GM18519 (cell line): ENCODE measurements around the gene GRM4.

Source experiments
- ATAC-seq: cut with Tn5 transposase; IDR thresholded peaks from one replicate; pipeline ENCODE4 v1.9.1; 2021; ENCODE audit warnings: mild to moderate bottlenecking, moderate library complexity; ENCODE audit not compliant: unreplicated experiment, low FRiP score

Gene GRM4

GRCh38 chr6:34143884-34144580 lies 1.9 kb downstream of the GRM4 start:
- ATAC-seq, result no peak

- ATAC-seq, result no peak
Observed at GRCh38 chr6:34143196-34143883, 2.5 kb downstream of the GRM4 start.

DNA sequence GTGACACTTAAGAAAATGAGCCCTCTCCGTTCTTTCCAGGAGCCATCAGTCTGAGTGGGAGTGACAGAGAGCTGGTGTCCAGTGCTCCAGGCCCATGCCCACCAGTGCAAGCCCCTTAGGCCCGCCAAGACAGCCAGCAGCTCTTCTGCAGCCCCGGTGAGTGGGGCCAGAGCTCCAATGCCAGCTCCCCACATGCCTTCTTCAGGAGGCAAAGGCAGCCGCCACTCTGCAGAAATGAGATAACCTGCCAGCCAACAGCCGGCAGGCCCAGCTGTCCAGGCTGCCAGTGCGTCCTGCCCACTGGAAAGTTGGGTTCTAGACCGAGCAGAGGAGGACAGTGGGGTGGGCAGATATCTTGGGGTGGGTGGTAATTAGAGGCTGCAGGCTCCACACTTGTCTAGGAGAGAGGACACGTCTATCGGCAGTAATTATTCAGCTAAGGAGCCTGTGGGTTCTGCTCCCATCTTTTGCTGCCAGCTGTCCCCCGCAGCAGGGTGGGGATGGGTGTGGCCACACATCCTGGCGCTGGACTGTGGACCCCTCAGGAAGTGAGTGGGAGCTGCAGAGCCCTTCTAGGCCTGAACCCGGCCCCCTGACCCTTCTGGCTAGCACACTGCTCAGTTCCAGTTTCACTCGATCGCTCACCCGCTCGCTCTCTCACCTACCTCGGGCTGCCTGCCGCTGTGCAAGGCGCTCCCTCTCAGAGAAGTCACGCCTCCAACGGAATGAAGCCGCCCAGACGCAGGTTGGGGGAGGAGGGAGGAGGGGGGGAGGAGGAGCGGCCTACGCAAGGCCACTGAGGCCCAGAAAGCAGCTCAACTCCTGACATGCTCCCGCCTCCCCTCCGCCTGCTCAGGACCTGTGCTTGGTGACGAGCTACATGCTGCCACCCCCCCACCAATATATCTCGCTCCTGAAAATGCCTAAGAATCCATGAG lies 3.6 kb downstream of the GRM4 start:
- no peak for ATAC-seq

DNA sequence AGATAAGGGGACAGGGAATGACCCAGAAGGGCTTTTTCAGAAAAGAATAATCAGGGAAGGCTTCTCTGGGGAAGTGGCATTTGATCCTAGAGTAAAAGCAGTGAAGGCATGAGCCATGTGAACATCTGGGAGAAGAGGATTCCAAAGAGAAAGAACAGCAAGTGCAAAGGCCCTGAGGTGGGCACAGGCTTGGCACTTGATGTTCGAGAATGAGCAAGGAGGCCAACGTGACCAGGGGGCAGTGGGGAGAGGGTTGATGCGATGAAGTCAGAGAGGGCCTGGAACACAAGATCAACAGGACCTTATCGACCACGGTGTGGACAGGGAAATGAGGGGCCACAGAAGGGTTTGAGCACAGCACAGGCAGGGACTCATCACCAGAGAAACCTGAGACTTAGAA lies 5.8 kb downstream of the GRM4 start:
- ATAC-seq, result no peak

- no peak for ATAC-seq
Observed at GRCh38 chr6:34138914-34139510, 6.9 kb downstream of the GRM4 start.

DNA sequence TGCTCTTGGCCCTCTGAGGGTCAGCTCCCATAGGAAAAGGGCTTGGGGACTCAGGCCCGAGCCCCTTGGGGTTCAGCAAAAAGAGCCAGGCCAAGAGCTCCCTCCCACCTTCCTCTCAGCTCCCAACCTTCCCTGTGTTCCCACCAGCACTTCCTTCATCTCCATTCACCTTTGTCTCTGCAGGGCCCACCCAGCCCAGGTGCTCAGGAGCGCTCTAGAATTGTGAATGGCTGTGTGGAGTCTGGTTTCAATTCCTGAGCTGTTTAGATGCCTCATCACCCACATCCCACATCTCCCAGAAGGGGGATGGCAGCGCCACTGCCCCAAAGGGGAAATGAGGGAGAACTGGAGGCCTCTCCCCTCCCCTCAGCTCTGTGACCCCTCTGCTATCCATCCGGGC lies 7.7 kb downstream of the GRM4 start:
- ATAC-seq, result no peak

GRCh38 chr6:34135541-34135940 lies 10.3 kb downstream of the GRM4 start:
- ATAC-seq, result no peak

DNA sequence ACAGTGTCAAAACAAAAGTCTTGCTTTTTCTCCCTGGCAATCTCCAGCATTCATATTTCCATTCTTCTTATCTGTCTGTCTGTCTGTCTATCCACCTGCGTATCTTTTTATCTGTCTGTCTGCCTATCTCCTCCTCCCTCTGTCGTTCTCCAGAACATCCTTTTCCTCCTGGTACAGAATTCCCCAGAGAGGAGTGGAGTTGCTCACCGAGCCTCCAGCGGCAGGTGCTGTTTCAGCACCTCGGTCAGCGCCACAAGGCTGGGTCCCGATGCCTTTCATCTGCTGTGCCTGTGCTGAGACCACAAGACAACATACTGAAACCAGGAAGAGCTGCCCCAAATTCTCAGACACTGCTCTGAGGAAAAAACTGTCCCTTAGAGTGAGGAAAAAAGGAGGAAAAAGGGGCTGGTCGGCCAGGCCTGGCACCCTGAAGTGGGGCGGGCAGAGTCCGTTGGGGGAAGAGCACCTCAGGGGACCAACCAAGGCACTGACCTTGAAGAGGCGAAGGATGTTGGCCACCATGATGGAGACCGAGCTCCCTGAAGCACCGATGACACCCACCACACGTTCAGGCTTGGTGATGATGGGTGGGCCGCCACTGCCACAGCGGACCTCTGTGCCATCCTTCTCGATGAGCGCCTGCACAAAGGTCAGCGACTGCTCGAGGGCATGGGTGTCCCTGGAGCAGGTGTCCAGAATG lies 13.3 kb downstream of the GRM4 start:
- ATAC-seq, result no peak

- no peak for ATAC-seq
Observed at GRCh38 chr6:34131326-34132290, 14.3 kb downstream of the GRM4 start.

DNA sequence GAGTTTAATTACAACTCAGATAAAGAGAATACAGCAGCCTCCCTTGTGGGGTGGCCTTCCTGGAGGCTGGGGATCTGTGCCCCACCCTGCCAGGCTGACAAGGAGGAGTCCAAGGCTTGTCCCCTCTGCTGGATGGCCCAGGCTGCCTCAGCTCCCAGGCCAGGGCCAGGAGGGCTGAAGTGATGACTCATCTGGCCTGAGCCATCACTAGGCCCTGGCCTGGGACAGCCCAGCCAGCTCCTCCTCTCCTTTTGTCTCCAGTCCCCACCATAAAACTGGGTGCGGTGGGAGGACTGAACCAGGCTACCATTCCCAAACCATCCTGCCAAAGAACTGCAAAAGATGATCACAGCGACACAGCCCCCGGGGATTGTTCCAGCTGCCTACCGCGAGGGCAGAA lies 15.0 kb downstream of the GRM4 start:
- no peak for ATAC-seq

DNA sequence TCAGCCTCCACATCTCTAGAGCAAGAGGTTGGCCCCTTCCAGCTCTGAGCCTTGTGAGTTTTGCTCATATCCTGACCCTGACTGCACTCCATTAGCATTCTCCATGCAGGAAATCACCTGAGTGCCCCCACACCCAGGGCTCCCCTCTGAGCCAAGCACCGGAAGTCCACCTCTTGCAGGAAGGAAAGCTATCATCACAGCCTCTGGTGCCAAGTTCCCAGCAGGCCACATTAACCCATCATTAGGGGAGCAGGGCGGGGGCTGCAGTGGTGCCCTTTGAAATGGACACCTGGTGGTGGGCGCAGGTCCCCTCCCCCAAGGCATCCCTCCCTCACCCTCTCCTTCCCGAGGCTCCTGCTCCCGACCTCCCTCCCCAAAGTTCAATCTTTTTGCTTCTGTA lies 16.1 kb downstream of the GRM4 start:
- ATAC-seq, result no peak

GRCh38 chr6:34128045-34128444 lies 17.8 kb downstream of the GRM4 start:
- ATAC-seq, result no peak

GRCh38 chr6:34126419-34126818 lies 19.5 kb downstream of the GRM4 start:
- no peak for ATAC-seq

- ATAC-seq, result no peak
Observed at GRCh38 chr6:34125939-34126338, 19.9 kb downstream of the GRM4 start.

GRCh38 chr6:34120953-34121675 lies 24.8 kb downstream of the GRM4 start:
- ATAC-seq, result no peak

GRCh38 chr6:34115915-34116314 lies 30.0 kb downstream of the GRM4 start:
- no peak for ATAC-seq

DNA sequence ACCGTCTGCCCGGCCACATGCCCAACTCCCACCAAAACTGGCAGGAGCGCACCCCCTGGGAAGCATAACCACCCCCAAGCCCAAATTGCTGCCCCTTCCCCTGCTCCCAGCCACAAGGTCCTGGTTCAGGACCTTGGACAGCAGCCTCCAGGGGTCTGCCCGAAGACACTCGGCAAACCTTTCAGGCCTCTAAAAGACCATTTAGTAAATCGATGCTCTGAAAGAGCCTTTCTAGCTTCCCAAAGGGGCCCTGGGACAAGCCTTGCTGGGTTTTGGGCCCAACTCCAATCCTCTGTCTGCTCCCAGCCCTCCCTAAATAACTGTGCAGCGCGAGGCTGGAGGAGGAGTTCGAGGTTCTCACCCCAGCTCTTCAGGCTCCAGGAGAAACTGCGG lies 30.5 kb downstream of the GRM4 start:
- ATAC-seq, result no peak

DNA sequence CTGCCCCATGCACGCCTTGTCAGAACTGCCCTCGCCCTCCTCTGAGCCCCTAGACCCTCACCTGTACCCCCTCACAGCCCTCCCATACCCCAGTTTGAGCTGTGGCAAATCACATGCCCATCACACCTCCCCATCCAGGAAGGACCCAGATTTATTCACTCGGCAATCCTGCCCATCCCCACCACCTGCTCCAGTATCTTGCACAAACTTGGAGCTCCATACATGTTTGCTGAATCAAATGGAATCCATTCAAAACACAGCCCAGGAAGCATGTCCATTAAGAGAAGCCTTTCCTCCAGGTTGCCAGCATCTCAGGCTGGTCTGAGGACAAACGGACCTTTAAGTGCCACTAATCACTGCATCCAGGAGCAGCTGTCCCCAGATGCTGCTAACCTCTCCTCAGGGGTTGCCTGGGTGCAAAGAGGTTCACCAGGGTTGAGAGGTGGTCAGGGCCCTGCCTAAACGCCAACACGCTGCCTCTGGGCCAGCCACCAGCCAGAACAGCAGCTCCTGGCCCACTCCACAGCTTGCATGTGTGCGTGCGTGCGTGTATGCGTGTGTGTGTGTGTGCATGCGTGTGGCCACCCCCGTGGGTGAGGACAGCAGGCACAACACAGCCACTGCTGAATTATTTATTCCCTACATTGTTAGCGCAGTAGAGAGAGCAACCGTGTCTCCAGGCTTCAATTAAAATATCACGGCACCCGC lies 31.0 kb downstream of the GRM4 start:
- no peak for ATAC-seq
